GM23248 (cell line): ENCODE measurements around the gene MTHFD1. TPM values are rescaled to one million over a fixed set of nuclear protein-coding genes. Genes with fewer than 3 reads are reported as not detected.

Experiments
- DNase-seq: peaks from one replicate; pipeline ENCODE4 v3.0.0-alpha.2; 2015
- H2AFZ ChIP-seq: fragments of 200-600 bp; sonication (generic); 2 replicates; pipeline ENCODE4 v1.6.1; 2016; ENCODE audit warnings: antibody characterized with exemption
- H3F3A ChIP-seq: fragments of 200-600 bp; sonication (generic); 2 replicates; pipeline ENCODE4 v1.6.1; 2016; ENCODE audit warnings: mild to moderate bottlenecking, antibody characterized with exemption, mixed run types; ENCODE audit not compliant: insufficient read depth
- H3K27ac ChIP-seq: fragments of 200-600 bp; sonication (generic); 2 replicates; pipeline ENCODE4 v1.5.1; 2016; ENCODE audit warnings: mild to moderate bottlenecking
- H3K27me3 ChIP-seq: fragments of 200-600 bp; sonication (generic); replicated peaks from 2 replicates; pipeline ENCODE4 v1.6.1; 2016; ENCODE audit warnings: mild to moderate bottlenecking; ENCODE audit not compliant: insufficient read depth
- H3K36me3 ChIP-seq: fragments of 200-600 bp; sonication (generic); 2 replicates; pipeline ENCODE4 v1.6.1; 2016; ENCODE audit warnings: low read depth, mild to moderate bottlenecking
- H3K4me1 ChIP-seq: fragments of 200-600 bp; sonication (generic); 2 replicates; pipeline ENCODE4 v1.6.1; 2016; ENCODE audit warnings: mild to moderate bottlenecking; ENCODE audit not compliant: insufficient read depth
- H3K4me2 ChIP-seq: fragments of 200-600 bp; sonication (generic); one replicate; pipeline ENCODE4 v1.6.1; 2016; ENCODE audit warnings: mild to moderate bottlenecking; ENCODE audit not compliant: unreplicated experiment
- H3K4me3 ChIP-seq: fragments of 200-600 bp; sonication (generic); 2 replicates; pipeline ENCODE4 v1.5.1; 2016; ENCODE audit warnings: mild to moderate bottlenecking
- H3K79me2 ChIP-seq: fragments of 200-600 bp; sonication (generic); 2 replicates; pipeline ENCODE4 v1.6.1; 2016; ENCODE audit warnings: mild to moderate bottlenecking; ENCODE audit not compliant: insufficient read depth
- H3K9ac ChIP-seq: fragments of 200-600 bp; sonication (generic); 2 replicates; pipeline ENCODE4 v1.6.1; 2016; ENCODE audit warnings: mild to moderate bottlenecking
- H3K9me2 ChIP-seq: fragments of 200-600 bp; sonication (generic); 2 replicates; pipeline ENCODE4 v1.6.1; 2016; ENCODE audit warnings: mixed run types, mild to moderate bottlenecking, moderate library complexity; ENCODE audit not compliant: insufficient read depth
- H3K9me3 ChIP-seq: fragments of 200-600 bp; sonication (generic); one replicate; pipeline ENCODE4 v1.6.1; 2017; ENCODE audit warnings: low read depth
- H4K20me1 ChIP-seq: fragments of 200-600 bp; sonication (generic); 2 replicates; pipeline ENCODE4 v1.6.0; 2016; ENCODE audit not compliant: insufficient read depth
- EZH2 ChIP-seq: fragments of 200-600 bp; sonication (generic); IDR thresholded peaks from 2 replicates; pipeline ENCODE4 v1.6.1; 2018; ENCODE audit warnings: antibody characterized with exemption, mild to moderate bottlenecking; ENCODE audit not compliant: insufficient read depth, poor library complexity, severe bottlenecking
- EZH2phosphoT487 ChIP-seq: fragments of 200-600 bp; sonication (generic); IDR thresholded peaks from 2 replicates; pipeline ENCODE4 v1.6.1; 2018; ENCODE audit warnings: antibody characterized with exemption, moderate library complexity, mild to moderate bottlenecking, low read depth; ENCODE audit not compliant: insufficient read depth
- WGBS, 2 experiments: methylation state at CpG; one replicate each; pipeline ENCODE4 v1.1.6; 2015 to 2017; ENCODE audit warnings: low lambda C conversion rate in 2 of 2, low coverage in 1 of 2; ENCODE audit errors: missing lambda C conversion rate in 2 of 2; 5-methylcytosine and 5-hydroxymethylcytosine counted together
- in situ Hi-C: fragments of 300-500 bp; cut with MboI; formaldehyde crosslinking; loops from 2 replicates; pipeline ENCODE4 v1.15.0; 2020
- polyA plus RNA-seq: library from polyadenylated mRNA; unstranded; fragments of >200 nt; fragmentation: Nextera tagmentation; extraction: Ambion mirVana; gene quantifications from 2 replicates; pipeline ENCODE4 v1.2.1, GENCODE V29; 2016
- small RNA-seq: library from RNA; depleted of rRNA; stranded (forward); fragments of <200 nt; gene quantifications from one replicate; pipeline ENCODE3, GENCODE V24; 2014; ENCODE audit warnings: low read depth, low replicate concordance
- total RNA-seq: library from RNA; depleted of rRNA; stranded (reverse); fragments of >200 nt; shearing (Covaris generic); gene quantifications from 2 replicates; pipeline ENCODE4 v1.2.3, GENCODE V29; 2014; rRNA removed

Gene MTHFD1
- total and polyA plus RNA-seq, 2 experiments from 2014 or later, result 24.1 to 45.6 TPM

GRCh38 chr14:64508215-64508776 lies 120.1 kb downstream of the MTHFD1 start:
- Histone ChIP-seq H3K4me3 (peak overlapping the region; percentile 91), H3K9me3 (no peaks in the 10 kb centered on the region), H3K4me1 (peaks cover 56% of the 10 kb centered on the region), H3K27me3 (no peaks in the 10 kb centered on the region), H3K9ac (no peak overlapping the region), H3K4me2 (peak overlapping the region; percentile 98), H3F3A (peaks cover 56% of the 10 kb centered on the region), H4K20me1 (peaks cover 59% of the 10 kb centered on the region; the same call in 1 of the 2 replicates), H3K9me2 (no peaks in the 10 kb centered on the region), H3K27ac (peak overlapping the region; percentile 99), H2AFZ (no peak overlapping the region), H3K79me2 (peaks cover 86% of the 10 kb centered on the region), H3K36me3 (no peaks in the 10 kb centered on the region)
- in situ Hi-C loops, result no loop called here
- TF ChIP-seq EZH2 (no peak), EZH2phosphoT487 (no peak)
- peak; percentile 9 for DNase-seq
- WGBS, 2 experiments, result 10 to 15% methylated on average over 1 of the region's 1 CpG

GRCh38 chr14:64509036-64509435 lies 120.9 kb downstream of the MTHFD1 start:
- Histone ChIP-seq H3K79me2 (peaks cover 94% of the 10 kb centered on the region), H3K4me2 (peak overlapping the region; percentile 20), H3K27ac (no peak overlapping the region), H3K4me1 (peaks cover 59% of the 10 kb centered on the region), H3K27me3 (no peaks in the 10 kb centered on the region), H3K9ac (no peak overlapping the region), H3K36me3 (no peaks in the 10 kb centered on the region), H3K9me2 (no peaks in the 10 kb centered on the region), H3K9me3 (no peaks in the 10 kb centered on the region), H3K4me3 (no peak overlapping the region), H2AFZ (no peak overlapping the region), H3F3A (peaks cover 62% of the 10 kb centered on the region), H4K20me1 (peaks cover 64% of the 10 kb centered on the region)
- in situ Hi-C loops, result no loop called here
- 89 to 96% methylated on average over 8 of the region's 8 CpGs for WGBS, 2 experiments
- DNase-seq, result no peak
- TF ChIP-seq EZH2 (no peak), EZH2phosphoT487 (no peak)

Small RNAs within 50 kb of the gene (small RNA-seq; reads per million reads assigned to genes)
- not detected for gene AL161756.2

Other genes with a start within 250 kb of the MTHFD1 start
- not detected in 2 replicates for gene ESR2, start 94.0 kb upstream of the MTHFD1 start, total RNA-seq
- gene ESR2, start 94.0 kb upstream of the MTHFD1 start, polyA plus RNA-seq, result not detected in 2 replicates
- gene AKAP5, start 77.1 kb downstream of the MTHFD1 start, total RNA-seq, result 0.22 and 0.89 TPM in 2 replicates
- gene AKAP5, start 77.1 kb downstream of the MTHFD1 start, polyA plus RNA-seq, result 0.08 and 0.19 TPM in 2 replicates
- gene ZBTB25, start 115.5 kb downstream of the MTHFD1 start, total RNA-seq, result 3.6 and 7.0 TPM in 2 replicates
- gene ZBTB25, start 115.5 kb downstream of the MTHFD1 start, polyA plus RNA-seq, result 8.0 and 12.5 TPM in 2 replicates
- gene ZBTB1, start 116.4 kb downstream of the MTHFD1 start, total RNA-seq, result 46.9 and 60.0 TPM in 2 replicates
- gene ZBTB1, start 116.4 kb downstream of the MTHFD1 start, polyA plus RNA-seq, result 37.5 and 39.1 TPM in 2 replicates
- 28.1 and 28.9 TPM in 2 replicates for gene HSPA2, start 152.4 kb downstream of the MTHFD1 start, total RNA-seq
- 29.3 and 31.4 TPM in 2 replicates for gene HSPA2, start 152.4 kb downstream of the MTHFD1 start, polyA plus RNA-seq
- 1.6 TPM in 1 of 2 replicates, not detected in the other for gene PPP1R36, start 161.6 kb downstream of the MTHFD1 start, total RNA-seq
- gene PPP1R36, start 161.6 kb downstream of the MTHFD1 start, polyA plus RNA-seq, result 1.8 and 2.0 TPM in 2 replicates